Subcutaneous adipose tissue (tissue), 4 donors: ENCODE measurements around the gene STK32C. TPM values are rescaled to one million over a fixed set of nuclear protein-coding genes. Genes with fewer than 3 reads are reported as not detected.

Experiments used
- CTCF ChIP-seq: fragments of 450-650 bp; IDR thresholded peaks from one replicate; pipeline ENCODE4 v1.5.1; 2016; ENCODE audit warnings: low read depth, mild to moderate bottlenecking, control low read depth, antibody characterized with exemption, moderate library complexity
- total RNA-seq, 4 donors: library from RNA; depleted of rRNA; stranded (reverse); fragments of >200 nt; gene quantifications; one replicate each; pipeline ENCODE4 v1.1.0, GENCODE V29; 2016

STK32C gene
- total RNA-seq, 4 donors from 2014 or later: 2.9 to 12.3 (median 10.9) TPM

- TF ChIP-seq CTCF: no peak
These were observed 6.1 kb upstream of the STK32C start for GRCh38 chr10:132313865-132314264.

GRCh38 chr10:132313305-132313704 is 5.6 kb upstream of the STK32C start:
- no peak for TF ChIP-seq CTCF

GRCh38 chr10:132311338-132311939 is 3.7 kb upstream of the STK32C start:
- no peak for TF ChIP-seq CTCF

GRCh38 chr10:132310701-132311337 is 3.1 kb upstream of the STK32C start:
- no peak for TF ChIP-seq CTCF

- no peak for TF ChIP-seq CTCF
These were observed 2.3 kb upstream of the STK32C start for GRCh38 chr10:132309879-132310591.

GRCh38 chr10:132309471-132309865 is 1.7 kb upstream of the STK32C start:
- TF ChIP-seq CTCF: no peak
